HuH-7 (cell line): ENCODE data around the gene TOP2A.

Experiments used
- DNase-seq: peaks from one replicate; pipeline ENCODE4 v3.0.0; 2011; ENCODE audit warnings: low spot score

TOP2A gene

DNA sequence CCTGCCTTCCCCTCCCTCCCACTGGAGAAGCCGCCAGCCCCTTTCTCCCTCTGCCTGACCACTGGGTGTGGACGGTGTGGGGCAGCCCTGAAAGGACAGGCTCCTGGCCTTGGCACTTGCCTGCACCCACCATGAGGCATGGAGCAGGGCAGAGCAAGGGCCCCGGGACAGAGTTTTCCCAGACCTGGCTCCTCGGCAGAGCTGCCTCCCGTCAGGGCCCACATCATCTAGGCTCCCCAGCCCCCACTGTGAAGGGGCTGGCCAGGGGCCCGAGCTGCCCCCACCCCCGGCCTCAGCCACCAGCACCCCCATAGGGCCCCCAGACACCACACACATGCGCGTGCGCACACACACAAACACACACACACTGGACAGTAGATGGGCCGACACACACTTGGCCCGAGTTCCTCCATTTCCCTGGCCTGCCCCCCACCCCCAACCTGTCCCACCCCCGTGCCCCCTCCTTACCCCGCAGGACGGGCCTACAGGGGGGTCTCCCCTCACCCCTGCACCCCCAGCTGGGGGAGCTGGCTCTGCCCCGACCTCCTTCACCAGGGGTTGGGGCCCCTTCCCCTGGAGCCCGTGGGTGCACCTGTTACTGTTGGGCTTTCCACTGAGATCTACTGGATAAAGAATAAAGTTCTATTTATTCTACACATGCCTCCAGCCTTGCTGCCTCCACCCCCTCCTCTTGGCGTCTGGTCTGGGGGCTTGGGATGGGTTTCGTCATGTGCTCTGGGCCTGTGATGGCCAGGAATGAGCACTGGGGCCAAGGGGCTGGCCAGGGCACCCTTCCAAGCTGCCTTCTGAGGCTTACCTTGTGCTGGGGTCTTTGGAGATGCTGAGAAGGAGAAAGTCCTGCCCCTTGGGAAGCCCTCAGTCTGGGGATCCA, 60.5 kb downstream of the TOP2A start:
- DNase-seq, result no peak

GRCh38 chr17:40355804-40356758, 61.6 kb downstream of the TOP2A start:
- DNase-seq, result no peak

DNA sequence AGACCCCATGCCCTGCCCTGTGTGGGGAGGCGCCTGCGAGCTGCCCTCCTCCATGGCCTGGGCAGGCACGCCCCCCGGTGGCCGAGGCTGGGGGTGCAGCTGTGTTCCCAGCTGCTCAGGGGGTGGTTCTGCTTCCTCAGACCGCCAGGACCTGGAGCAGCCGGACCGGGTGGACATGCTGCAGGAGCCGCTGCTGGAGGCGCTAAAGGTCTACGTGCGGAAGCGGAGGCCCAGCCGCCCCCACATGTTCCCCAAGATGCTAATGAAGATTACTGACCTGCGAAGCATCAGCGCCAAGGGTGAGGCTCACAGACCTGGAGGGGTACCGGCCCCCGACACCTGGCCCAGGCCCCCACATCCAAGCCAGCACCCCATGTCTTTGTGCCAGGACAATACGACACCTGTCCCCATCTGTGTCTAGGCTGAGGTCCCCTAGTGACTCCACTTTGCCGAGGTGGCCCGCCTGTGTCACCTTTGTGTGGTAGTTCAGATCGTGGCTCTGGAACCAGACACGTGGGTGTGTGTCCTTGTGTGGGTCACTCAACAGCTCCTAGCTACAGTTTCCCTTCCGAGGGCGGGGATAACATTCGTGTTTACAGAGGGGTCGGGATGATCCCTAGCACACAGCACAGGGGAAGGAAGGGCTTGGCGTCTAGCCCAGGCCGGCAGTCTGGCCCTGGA, 62.4 kb downstream of the TOP2A start:
- peak; percentile 95 for DNase-seq

DNA sequence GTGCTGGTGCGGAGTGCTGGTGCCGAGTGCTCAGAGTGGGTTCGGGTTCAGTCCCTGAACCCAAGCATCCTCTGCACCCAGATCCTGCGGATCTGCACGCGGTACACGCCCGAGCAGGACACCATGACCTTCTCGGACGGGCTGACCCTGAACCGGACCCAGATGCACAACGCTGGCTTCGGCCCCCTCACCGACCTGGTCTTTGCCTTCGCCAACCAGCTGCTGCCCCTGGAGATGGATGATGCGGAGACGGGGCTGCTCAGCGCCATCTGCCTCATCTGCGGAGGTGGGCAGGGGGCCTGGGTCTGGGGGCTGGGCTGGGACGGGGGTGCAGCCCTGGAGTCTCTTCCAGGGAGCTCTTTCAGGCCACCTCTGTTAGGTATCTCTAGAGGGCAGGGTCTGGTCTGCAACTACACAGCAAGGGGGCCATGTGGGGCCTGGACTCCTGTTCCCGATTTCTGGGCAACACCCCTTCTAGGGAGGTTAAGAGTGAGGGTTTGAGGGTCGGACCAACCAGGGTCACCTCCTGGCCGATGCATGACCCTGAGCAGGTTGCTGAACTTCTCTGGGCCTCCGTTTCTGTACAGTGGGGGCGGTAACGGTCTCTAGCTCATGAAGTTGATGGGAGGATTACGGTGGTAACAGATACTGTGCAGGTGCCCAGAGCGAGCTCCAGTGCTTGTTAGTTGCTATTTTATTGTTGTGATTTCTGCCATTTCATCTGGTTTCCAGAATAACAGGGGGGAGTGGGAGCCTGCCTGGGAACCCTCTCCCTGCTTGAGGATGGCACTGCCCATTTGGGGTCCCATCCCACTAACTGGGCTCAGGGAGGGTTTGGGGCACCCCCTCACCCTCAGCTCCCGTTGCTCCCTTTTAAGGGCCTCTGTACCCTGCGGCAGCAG, 63.2 kb downstream of the TOP2A start:
- no peak for DNase-seq

DNA sequence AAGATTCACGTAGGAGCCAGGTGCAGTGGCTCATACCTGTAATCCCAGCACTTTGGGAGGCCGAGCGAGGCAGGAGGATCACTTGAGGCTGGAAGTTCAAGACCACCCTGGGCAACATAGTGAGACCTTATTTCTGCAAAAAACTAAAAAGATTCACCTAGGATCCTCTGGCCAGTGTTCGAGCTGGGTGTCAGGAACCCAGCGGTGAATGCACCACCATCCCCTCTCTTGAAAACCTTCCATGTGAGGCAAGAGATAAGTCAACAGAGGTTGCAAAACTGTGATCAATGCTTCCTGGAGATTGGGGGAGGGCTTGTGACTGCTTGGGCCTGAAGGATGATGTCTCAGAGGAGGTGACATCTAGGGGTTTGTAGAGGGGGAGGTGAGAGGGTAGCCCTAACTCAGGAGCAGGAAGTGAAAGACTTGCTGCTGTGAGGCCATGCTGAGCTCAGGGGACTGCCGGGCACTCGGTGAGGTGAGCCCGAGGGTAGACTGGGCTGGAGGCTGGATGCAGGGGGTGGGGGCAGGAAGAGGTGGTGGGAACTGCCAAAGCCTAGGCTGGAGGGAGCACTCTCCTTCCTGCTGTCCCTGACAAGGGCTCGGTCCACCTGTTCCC, 64.8 kb downstream of the TOP2A start:
- DNase-seq, result peak; percentile 80

DNA sequence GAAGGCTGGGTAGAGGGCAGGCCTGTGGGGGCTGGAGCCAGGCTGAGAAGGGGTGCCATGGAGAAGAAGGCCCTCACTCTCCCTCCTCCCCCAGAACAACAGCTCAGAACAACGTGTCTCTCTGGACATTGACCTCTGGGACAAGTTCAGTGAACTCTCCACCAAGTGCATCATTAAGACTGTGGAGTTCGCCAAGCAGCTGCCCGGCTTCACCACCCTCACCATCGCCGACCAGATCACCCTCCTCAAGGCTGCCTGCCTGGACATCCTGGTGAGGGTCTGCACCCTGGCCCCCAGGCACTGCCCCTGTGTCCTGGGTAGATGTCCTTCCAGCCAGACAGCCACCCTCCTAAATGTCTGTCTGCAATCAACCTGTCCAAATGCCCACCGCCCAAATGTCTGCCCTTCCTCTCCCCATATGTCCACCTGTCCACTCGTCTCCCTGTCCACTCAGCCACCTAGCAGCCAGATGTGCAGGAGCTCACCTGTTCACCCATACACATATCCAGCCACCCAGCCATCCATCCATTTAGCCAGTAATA, 65.4 kb downstream of the TOP2A start:
- DNase-seq, result no peak

DNA sequence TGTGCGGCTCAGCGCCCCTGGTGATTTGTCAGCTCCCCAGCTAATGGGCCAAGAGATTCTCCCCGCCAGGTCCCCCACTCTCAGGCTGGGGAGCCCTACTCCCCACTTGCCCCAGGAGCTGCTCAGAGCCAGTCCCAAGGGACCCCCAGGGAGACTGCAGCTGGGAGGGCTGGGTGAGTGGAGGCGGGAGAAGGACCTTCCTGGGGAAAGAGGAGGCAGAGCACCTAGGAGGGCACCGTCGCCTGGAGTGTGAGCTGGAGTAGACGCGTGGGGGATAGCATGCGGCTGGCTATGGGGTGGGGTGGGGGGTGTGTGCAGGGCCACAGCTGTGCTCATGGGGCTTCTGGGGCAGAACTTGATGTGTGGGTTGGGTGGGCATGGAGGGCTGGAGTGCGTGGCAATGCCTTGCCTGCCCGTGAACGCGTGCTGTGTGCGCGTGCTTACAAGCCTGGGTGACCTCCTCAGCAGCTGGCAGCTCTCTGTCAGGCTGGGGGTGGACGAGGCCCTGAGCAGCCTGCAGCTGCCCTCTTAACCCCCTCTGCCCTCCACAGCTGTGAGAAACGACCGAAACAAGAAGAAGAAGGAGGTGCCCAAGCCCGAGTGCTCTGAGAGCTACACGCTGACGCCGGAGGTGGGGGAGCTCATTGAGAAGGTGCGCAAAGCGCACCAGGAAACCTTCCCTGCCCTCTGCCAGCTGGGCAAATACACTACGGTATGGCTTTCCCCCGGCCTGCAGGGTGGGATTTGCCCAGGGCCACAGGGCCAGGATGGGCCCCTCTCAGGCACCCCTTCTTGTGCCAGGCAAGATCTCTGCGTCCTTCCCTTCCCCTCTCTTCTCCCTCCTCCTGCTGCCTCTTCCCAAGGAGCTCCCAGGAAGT, 66.1 kb downstream of the TOP2A start:
- no peak for DNase-seq

DNA sequence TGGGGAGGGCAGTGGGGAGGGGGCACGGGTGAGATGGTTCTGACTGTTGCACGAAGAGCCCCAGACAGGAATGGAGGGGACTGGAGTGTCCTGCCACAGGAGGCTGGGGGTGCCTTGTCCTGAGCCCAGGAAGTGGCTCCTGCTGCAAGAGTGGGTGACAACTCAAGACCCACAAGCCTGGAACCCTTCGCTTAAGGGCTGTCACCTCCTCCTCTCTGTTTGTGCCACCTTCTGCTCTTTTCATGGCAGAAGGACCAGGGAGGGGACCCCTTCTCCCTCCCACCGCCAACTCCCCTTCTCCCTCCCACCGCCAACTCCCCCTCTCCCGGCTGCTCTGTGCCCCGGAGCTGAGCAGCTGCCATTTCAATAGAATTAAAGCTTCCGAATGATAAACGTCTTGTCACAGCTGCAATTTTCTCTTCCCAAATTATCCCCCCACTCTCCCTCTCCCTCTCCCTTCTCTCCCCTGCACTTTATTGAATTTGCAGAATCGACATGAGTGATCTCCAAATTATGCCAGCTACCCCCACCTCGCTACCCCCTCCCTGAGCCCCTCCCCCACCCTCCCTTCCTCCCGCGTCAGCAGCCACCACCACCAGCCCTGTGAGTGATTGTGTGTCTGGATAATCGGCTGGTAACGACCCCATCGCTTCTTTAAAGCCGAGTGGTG, 66.9 kb downstream of the TOP2A start:
- DNase-seq, result no peak

GRCh38 chr17:40349895-40350688, 67.6 kb downstream of the TOP2A start:
- no peak for DNase-seq

DNA sequence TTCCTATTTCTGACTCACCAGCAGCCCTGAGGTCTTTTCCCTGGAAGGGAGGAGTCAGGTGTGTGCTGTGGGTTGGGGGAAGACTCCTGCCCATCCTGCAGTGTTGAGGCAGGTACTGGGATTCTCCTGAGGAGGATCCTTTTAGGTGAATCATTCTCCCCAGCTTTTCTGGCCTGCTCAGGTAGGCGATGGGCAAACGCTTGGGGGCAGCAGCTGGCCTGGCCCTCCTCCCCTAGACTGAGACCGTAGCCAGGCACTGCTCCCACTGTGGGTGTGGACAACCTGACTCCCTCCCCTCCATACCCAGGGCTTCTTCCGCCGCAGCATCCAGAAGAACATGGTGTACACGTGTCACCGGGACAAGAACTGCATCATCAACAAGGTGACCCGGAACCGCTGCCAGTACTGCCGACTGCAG, 68.2 kb downstream of the TOP2A start:
- DNase-seq, result no peak

DNA sequence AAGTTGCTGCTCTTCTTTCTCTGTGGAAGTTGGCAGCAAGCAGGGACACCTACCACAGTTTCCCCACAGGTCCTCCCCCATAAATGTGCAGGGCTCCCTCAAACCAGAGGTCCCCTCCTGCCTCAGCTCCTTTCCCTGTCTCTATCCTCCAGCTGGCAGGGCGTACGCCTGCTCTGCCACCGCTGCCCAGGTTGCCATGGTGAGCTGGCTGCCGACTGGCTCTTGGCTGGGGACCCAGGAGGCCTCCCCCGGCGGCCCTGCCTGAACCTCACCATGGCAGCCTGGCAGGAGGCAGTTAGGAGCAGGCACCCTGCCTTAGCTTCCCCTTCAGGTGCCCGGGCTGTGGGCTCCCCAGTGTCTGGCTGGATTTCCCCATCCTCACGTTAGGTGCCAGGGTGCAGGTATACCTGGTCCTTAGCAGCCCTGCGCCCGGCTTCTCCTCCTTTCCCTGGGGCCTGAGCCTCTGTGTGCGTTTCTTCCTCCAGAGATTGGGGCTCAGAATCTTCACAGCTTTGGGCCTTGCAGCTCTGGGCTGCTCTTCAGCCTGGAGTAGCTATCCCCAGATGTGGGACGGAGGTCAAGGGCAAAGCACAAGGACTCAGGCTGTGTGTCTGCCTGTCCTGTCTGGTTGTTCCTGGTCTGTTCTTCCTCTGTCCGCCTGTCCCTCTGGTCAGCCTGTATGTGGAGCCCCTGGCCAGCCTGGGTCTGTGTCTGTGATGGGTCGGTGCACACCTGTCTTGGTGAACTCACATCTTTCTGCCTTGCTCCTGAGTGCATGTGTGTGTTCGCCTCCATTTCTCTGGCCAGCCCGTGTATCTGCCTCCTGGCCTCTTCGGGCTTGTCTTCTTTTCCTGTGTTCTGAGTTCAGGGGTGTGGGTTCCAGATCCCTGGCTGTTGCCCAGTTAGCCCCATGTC, 68.9 kb downstream of the TOP2A start:
- DNase-seq, result no peak

DNA sequence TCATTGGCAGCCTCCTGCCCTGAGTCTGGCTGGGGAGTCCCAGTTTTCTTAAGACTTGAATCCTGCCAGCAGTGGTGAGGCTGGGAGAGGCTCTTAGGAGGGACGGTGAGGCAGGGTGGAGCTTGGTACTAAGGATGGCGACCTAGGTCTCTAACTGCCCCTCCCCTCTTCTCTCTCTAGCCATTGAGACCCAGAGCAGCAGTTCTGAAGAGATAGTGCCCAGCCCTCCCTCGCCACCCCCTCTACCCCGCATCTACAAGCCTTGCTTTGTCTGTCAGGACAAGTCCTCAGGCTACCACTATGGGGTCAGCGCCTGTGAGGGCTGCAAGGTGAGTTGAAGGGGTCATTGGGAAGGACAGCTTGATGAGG, 69.6 kb downstream of the TOP2A start:
- DNase-seq, result no peak

DNA sequence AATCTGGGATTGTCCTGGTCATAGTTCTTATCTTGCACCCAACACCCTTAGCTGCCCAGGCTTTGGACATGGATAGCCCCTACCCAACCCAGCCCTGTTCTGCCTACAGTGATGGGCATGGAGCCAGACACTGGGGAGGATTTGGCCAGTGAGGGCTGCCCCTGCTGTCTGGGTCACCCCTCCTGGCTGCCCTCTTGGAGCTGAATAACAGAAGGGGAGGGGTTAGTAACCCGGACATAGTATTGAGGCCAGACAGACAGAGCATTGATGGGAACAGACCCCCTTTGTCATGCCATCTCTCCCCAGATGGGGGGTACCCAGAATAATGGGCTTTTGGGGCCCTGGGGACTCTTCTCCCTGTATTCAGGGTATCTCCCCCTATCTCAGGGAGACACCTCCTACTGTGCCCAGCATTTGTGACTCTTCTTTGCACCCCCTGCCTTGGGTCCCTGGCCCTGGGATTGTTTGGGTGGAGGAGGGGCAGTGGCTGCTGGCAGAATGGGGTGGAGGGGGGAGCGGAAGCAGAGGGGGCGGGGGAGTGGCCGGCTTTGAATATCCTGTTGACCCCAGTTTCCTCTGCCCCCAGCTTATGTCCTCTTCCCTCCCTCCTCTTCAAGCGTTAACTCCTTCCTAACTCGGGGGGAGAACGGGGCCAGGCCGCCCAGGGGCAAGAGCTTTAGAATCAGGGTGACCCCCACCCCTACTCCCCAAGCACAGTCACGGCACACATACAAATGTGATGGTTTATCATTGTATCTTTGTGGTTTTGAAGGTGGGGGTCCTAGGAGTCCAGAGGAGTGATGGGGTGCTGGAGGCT, 70.2 kb downstream of the TOP2A start:
- DNase-seq, result no peak

GRCh38 chr17:40346765-40347158, 70.9 kb downstream of the TOP2A start:
- no peak for DNase-seq

GRCh38 chr17:40345994-40346764, 71.5 kb downstream of the TOP2A start:
- DNase-seq, result no peak
